ENCODE measurements around the gene USP28.

DNA sequence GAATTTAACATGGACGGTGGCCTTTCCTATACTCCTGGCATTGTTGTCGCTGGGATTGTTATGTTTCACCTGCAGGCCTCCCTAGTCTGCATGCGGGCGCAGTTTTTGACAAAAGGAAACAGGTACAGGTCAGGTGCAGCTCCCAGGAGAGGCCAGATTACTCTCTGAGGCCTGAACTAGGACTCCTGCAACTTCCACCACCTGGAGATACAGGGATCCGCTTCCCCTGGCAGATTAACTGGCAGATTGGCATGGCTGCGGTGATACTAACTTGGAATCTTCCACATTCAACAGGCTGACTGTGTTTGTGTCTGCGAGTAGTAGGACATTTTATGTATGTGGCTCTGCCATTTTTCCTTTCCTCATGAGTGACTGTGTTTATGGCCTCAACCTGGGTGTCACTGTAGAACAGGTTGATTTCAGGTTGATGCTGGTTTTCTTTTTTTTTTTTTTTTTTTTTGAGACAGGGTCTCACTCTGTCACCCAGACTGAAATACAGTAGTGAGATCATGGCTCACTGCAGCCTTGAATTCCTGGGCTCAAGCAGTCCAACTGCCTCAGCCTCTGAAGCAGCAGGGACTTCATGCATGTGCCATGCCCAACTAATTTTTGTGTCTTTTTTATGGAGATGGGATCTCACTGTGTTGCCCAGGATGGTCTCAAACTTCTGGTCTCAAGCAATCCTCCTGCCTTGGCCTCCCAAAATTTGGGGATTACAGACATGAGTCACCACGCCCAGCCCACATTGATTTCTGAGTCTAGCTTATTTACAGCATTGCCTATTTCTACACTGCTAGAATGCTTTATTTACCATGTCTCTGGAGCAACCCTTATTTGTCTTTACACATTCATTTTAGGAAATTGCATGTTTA is 1.7 kb upstream of the USP28 start:
- TF ChIP-seq, protein P1, sequence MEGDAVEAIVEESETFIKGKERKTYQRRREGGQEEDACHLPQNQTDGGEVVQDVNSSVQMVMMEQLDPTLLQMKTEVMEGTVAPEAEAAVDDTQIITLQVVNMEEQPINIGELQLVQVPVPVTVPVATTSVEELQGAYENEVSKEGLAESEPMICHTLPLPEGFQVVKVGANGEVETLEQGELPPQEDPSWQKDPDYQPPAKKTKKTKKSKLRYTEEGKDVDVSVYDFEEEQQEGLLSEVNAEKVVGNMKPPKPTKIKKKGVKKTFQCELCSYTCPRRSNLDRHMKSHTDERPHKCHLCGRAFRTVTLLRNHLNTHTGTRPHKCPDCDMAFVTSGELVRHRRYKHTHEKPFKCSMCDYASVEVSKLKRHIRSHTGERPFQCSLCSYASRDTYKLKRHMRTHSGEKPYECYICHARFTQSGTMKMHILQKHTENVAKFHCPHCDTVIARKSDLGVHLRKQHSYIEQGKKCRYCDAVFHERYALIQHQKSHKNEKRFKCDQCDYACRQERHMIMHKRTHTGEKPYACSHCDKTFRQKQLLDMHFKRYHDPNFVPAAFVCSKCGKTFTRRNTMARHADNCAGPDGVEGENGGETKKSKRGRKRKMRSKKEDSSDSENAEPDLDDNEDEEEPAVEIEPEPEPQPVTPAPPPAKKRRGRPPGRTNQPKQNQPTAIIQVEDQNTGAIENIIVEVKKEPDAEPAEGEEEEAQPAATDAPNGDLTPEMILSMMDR (conservative IDR thresholded peaks at IDR 0.05 in 1 of 2, IDR thresholded peaks at IDR 0.05 in 1 of 2; ENCODE audit: low read depth in 1 of 2, low read length in 2 of 2): no peak
- TF ChIP-seq EZH2 (IDR thresholded peaks at IDR 0.05; ENCODE audit: low read length, missing control alignments): no peak
